ENCODE data around the gene CLEC4F. TPM values are rescaled to one million over a fixed set of nuclear protein-coding genes. Genes with fewer than 3 reads are reported as not detected.

Gene CLEC4F
- polyA plus RNA-seq, 3 donors, result 0.65 to 17.0 (median 2.3) TPM

DNA sequence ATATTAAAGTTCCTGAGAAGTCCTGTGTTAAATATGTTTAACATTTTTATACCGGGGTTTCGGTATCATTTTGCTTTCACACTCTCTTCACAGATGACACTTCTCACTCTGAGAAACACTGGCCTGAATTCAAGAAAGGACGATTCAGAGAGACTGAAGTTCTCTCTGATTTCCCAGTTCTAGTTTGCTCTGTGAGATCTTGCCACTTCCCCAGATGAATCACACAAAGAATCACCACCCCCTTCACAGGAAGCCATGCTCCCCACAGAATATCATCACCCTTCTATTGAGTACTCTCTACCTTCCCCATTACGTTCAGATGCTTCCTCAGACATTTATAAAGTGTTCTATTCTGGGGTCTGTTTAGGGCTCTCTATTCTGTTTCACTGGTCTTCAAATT lies 31.3 kb upstream of the CLEC4F start:
- TF ChIP-seq, protein P1, sequence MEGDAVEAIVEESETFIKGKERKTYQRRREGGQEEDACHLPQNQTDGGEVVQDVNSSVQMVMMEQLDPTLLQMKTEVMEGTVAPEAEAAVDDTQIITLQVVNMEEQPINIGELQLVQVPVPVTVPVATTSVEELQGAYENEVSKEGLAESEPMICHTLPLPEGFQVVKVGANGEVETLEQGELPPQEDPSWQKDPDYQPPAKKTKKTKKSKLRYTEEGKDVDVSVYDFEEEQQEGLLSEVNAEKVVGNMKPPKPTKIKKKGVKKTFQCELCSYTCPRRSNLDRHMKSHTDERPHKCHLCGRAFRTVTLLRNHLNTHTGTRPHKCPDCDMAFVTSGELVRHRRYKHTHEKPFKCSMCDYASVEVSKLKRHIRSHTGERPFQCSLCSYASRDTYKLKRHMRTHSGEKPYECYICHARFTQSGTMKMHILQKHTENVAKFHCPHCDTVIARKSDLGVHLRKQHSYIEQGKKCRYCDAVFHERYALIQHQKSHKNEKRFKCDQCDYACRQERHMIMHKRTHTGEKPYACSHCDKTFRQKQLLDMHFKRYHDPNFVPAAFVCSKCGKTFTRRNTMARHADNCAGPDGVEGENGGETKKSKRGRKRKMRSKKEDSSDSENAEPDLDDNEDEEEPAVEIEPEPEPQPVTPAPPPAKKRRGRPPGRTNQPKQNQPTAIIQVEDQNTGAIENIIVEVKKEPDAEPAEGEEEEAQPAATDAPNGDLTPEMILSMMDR (IDR thresholded peaks at IDR 0.05), result no peak
- peaks cover 43% of the 10 kb centered on the region for H3K4me1 Mint-ChIP-seq
- no peaks in the 10 kb centered on the region for H3K79me2 ChIP-seq (ENCODE audit: insufficient read depth, low read length)

DNA sequence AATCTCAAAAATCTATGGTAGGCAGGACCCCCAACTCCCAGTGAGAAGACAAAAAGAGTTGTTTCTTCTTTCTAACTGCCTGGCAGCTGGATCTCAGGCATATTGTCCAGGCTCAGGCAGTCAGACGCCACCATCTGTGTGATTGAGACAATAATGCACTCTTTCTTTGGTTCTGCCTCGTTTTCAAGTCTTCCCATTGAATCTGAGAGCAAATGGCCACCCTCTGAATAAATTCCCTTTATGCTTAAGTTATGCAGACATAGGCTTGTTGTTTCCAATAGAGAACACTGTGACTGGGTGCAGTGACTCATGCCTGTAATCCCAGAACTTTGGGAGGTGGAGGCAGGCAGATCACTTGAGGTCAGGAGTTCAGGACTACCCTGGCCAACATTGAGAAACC lies 30.5 kb upstream of the CLEC4F start:
- peak overlapping the region; percentile 72 to 94 (median 87) for H3K27ac Mint-ChIP-seq
- DNase-seq, result peak in 1 of 3 donors; percentile 49
- no peak overlapping the region for H3K4me3 Mint-ChIP-seq
- no CpG with 5 or more reads among the region's 2 CpGs for WGBS (ENCODE audit: insufficient coverage)
- Histone ChIP-seq H4K20me1 (ENCODE audit: insufficient read depth, low read length) (no peaks in the 10 kb centered on the region), H3K9ac (ENCODE audit: insufficient read depth, low read length, poor library complexity, severe bottlenecking) (no peak overlapping the region), H3K36me3 (replicated peaks in 1 of 2; ENCODE audit: control insufficient read depth in 1 of 2, insufficient read depth in 2 of 2, low read length in 2 of 2) (no peaks in the 10 kb centered on the region), H3K79me2 (ENCODE audit: insufficient read depth, low read length) (no peaks in the 10 kb centered on the region), H3K4me2 (replicated peaks; ENCODE audit: extremely low read depth, low read length, poor library complexity, severe bottlenecking) (no peak overlapping the region), H3K27me3 (ENCODE audit: control insufficient read depth in 2 of 2, insufficient read depth in 2 of 2, low read length in 2 of 2) (no peaks in the 10 kb centered on the region), H3K27ac (ENCODE audit: low read depth in 1 of 2, low read length in 2 of 2) (peak overlapping the region; percentile 62 to 65), H2AFZ (ENCODE audit: insufficient read depth, low read depth, low read length, poor library complexity, severe bottlenecking) (no peak overlapping the region), H3K4me1 (ENCODE audit: control insufficient read depth in 1 of 2, insufficient read depth in 2 of 2, low read length in 2 of 2) (peaks cover 39 to 46% of the 10 kb centered on the region in 2 donors), H3K4me3 (replicated peaks in 1 of 3; ENCODE audit: low read depth in 2 of 3, low read length in 3 of 3) (no peak overlapping the region), H3K9me3 (replicated peaks in 1 of 2; ENCODE audit: control insufficient read depth in 1 of 2, insufficient read depth in 1 of 2, low read length in 2 of 2) (no peaks in the 10 kb centered on the region)
- H3K9me3 Mint-ChIP-seq, result peaks cover 0 to 8% (median 3%) of the 10 kb centered on the region in 7 donors
- intact Hi-C loops (cut with micrococcal nuclease), result no loop called here
- H3K36me3 Mint-ChIP-seq, result no peaks in the 10 kb centered on the region
- peaks cover 0 to 6% (median 0%) of the 10 kb centered on the region in 3 donors for H3K27me3 Mint-ChIP-seq (ENCODE audit: low read depth in 3 of 3)
- TF ChIP-seq, protein P1 (IDR thresholded peaks at IDR 0.05), result no peak
- peaks cover 46% of the 10 kb centered on the region for H3K4me1 Mint-ChIP-seq

More for the DNA sequence above, 31.3 kb upstream of the CLEC4F start:
- Histone ChIP-seq H2AFZ (ENCODE audit: insufficient read depth, low read depth, low read length, poor library complexity, severe bottlenecking) (no peak overlapping the region), H3K9ac (ENCODE audit: insufficient read depth, low read length, poor library complexity, severe bottlenecking) (no peak overlapping the region), H3K4me2 (replicated peaks; ENCODE audit: extremely low read depth, low read length, poor library complexity, severe bottlenecking) (peak overlapping the region; percentile 60), H4K20me1 (ENCODE audit: insufficient read depth, low read length) (no peaks in the 10 kb centered on the region), H3K36me3 (replicated peaks in 1 of 2; ENCODE audit: control insufficient read depth in 1 of 2, insufficient read depth in 2 of 2, low read length in 2 of 2) (no peaks in the 10 kb centered on the region), H3K27me3 (ENCODE audit: control insufficient read depth in 2 of 2, insufficient read depth in 2 of 2, low read length in 2 of 2) (no peaks in the 10 kb centered on the region), H3K4me1 (ENCODE audit: control insufficient read depth in 1 of 2, insufficient read depth in 2 of 2, low read length in 2 of 2) (peaks cover 39 to 46% of the 10 kb centered on the region in 2 donors), H3K4me3 (replicated peaks in 1 of 3; ENCODE audit: low read depth in 2 of 3, low read length in 3 of 3) (peak overlapping the region in 1 of 3 experiments; percentile 54), H3K9me3 (replicated peaks in 1 of 2; ENCODE audit: control insufficient read depth in 1 of 2, insufficient read depth in 1 of 2, low read length in 2 of 2) (no peaks in the 10 kb centered on the region), H3K27ac (ENCODE audit: low read depth in 1 of 2, low read length in 2 of 2) (peak overlapping the region; percentile 62 to 66)
- Mint-ChIP-seq H3K27ac (peak overlapping the region; percentile 83 to 94 (median 92)), H3K27me3 (ENCODE audit: low read depth in 3 of 3) (peaks cover 0 to 6% (median 0%) of the 10 kb centered on the region in 3 donors), H3K9me3 (peaks cover 0 to 4% (median under 1%) of the 10 kb centered on the region in 7 donors), H3K4me3 (peak overlapping the region in 1 of 2 donors; percentile 71), H3K36me3 (no peaks in the 10 kb centered on the region)
- peak; percentile 75 to 87 (median 84) for DNase-seq
- intact Hi-C loops (cut with micrococcal nuclease), result no loop called here
- WGBS (ENCODE audit: insufficient coverage), result 0% methylated on average over 1 of the region's 4 CpGs

Measured in CD14-positive monocyte (primary cell).